ENCODE results near the gene NCS1. TPM values are rescaled to one million over a fixed set of nuclear protein-coding genes. Genes with fewer than 3 reads are reported as not detected.

The NCS1 gene
- total RNA-seq, 2 donors from 2014 or later: 19.1 to 28.5 TPM

DNA sequence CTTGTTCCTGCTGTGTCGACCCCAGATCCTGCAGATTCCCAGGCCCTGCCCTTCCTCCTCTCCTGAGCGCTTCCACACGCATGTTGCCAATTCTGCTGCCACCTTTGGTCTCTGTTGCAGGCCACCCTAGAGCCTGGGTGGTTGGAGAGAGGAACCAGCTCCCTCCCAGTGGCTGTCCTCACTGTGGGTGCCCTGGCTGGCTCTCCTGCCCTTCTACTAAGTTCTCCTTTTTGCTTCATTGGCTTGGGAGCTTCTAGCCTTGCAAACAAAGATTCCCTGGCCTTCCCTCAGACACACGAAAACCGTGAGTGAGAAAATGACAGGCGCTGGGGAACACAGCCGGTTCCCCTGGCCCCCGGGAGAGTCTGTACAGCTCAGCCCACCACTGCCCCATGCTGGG, 14.2 kb upstream of the NCS1 start:
- no peaks in the 10 kb centered on the region for H3K27me3 ChIP-seq (replicated peaks; ENCODE audit: insufficient read depth)
- no peak overlapping the region for H3K4me3 ChIP-seq
- intact Hi-C loops (cut with DNase I): no loop called here
- no peak overlapping the region for H3K27ac ChIP-seq
- no peak for DNase-seq (ENCODE audit: low spot score)
- TF ChIP-seq POLR2A (IDR thresholded peaks at IDR 0.05) (no peak), POLR2AphosphoS5 (IDR thresholded peaks at IDR 0.05) (no peak)
- TF ChIP-seq, protein P1, sequence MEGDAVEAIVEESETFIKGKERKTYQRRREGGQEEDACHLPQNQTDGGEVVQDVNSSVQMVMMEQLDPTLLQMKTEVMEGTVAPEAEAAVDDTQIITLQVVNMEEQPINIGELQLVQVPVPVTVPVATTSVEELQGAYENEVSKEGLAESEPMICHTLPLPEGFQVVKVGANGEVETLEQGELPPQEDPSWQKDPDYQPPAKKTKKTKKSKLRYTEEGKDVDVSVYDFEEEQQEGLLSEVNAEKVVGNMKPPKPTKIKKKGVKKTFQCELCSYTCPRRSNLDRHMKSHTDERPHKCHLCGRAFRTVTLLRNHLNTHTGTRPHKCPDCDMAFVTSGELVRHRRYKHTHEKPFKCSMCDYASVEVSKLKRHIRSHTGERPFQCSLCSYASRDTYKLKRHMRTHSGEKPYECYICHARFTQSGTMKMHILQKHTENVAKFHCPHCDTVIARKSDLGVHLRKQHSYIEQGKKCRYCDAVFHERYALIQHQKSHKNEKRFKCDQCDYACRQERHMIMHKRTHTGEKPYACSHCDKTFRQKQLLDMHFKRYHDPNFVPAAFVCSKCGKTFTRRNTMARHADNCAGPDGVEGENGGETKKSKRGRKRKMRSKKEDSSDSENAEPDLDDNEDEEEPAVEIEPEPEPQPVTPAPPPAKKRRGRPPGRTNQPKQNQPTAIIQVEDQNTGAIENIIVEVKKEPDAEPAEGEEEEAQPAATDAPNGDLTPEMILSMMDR (IDR thresholded peaks at IDR 0.05): no peak
- H3K4me1 ChIP-seq (replicated peaks): no peaks in the 10 kb centered on the region
- no peaks in the 10 kb centered on the region for H3K9me3 ChIP-seq
- 94% methylated on average over 8 of the region's 8 CpGs for WGBS
- no peaks in the 10 kb centered on the region for H3K36me3 ChIP-seq

DNA sequence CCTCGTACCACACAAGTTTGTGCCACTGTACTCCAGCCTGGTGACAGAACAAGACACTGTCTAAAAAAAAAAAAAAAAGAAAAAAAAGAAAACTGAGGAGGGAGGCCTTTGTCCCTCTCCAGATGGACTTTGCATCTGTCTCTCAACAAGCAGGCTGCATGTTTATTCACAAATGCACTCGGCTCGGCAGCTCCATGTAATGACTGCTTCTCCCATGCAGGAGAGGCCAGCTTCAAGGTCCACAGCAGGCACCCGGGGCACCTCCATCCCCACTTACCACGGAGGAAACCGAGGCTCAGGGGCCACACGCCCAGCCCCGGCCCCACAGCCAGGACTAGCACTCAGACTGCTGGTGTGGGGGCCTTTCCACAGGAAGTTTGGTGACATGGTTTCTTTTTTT, 13.1 kb upstream of the NCS1 start:
- no peak overlapping the region for H3K27ac ChIP-seq

DNA sequence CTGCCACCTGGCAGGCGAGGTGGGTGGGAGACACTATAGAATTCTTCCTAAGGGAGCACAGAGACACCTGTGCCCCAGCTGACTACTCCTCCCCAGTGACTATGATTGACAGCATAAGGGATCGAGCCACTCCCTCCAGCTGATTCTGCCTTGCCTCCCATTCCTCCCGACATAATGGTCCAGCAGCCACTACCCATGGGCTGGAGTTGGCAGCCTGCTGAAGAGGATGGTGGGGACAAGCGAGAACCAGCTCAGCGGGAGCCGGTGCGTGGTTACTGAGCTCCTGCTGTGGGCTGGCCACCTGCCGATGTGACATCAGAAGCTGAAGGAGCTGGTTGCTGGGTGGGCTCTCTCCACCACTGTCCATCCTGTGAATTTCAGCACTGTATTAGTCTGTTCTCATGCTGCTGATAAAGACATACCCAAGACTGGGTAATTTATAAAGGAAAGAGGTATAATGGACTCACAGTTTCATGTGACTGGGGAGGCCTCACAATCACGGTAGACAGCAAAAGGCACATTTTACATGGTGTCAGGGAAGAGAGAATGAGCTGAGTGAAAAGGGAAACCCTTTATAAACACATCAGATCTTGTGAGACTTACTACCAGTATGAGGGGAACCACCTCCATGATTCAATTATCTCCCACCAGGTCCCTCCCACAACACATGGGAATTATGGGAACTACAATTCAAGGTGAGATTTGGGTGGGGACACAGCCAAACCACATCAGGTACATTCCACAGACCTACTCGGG, 12.1 kb upstream of the NCS1 start:
- 81% methylated on average over 8 of the region's 10 CpGs for whole genome bisulfite sequencing
- H3K27me3 ChIP-seq (replicated peaks; ENCODE audit: insufficient read depth): no peaks in the 10 kb centered on the region
- TF ChIP-seq, protein P1 (IDR thresholded peaks at IDR 0.05): no peak
- H3K4me1 ChIP-seq (replicated peaks): no peaks in the 10 kb centered on the region
- intact Hi-C loops (cut with DNase I): no loop called here
- DNase-seq (ENCODE audit: low spot score): no peak
- no peak overlapping the region for H3K4me3 ChIP-seq
- H3K27ac ChIP-seq: no peak overlapping the region
- no peaks in the 10 kb centered on the region for H3K36me3 ChIP-seq
- no peaks in the 10 kb centered on the region for H3K9me3 ChIP-seq

More for the DNA sequence above, 13.1 kb upstream of the NCS1 start:
- no peaks in the 10 kb centered on the region for H3K4me1 ChIP-seq (replicated peaks)
- H3K4me3 ChIP-seq: no peak overlapping the region
- WGBS: 87% methylated on average over 8 of the region's 8 CpGs
- DNase-seq (ENCODE audit: low spot score): no peak
- TF ChIP-seq POLR2A (IDR thresholded peaks at IDR 0.05) (no peak), POLR2AphosphoS5 (IDR thresholded peaks at IDR 0.05) (no peak)
- TF ChIP-seq, protein P1 (IDR thresholded peaks at IDR 0.05): no peak
- H3K36me3 ChIP-seq: no peaks in the 10 kb centered on the region
- intact Hi-C loops (cut with DNase I): no loop called here
- H3K9me3 ChIP-seq: no peaks in the 10 kb centered on the region
- H3K27me3 ChIP-seq (replicated peaks; ENCODE audit: insufficient read depth): no peaks in the 10 kb centered on the region

DNA sequence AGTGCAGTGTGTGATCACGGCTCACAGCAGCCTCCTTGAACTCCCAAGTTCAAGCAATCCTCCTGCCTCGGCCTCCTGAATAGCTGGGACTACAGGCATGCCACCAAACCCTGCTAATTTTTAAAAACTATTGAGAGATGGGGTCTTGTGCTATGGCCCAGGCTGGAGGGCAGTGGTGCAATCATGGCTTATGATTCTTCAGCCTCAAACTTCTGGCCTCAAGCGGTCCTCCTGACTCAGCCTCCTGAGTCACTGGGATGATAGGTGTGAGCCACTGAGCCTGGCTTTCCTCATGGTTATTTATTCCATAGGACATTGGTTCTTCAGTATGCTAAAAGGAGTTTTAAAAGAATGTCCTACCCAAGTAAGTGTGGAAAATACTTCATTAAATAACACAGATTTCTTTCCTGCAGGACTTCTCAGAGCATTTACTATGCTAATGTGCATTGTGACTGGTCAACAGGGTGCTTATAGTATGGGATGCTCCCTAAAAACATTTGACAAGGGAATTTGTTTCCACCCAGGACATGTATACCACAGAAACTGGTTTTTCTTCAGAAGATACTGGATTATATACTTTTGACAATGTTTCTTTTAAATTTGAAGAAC, 11.2 kb upstream of the NCS1 start:
- intact Hi-C loops (cut with DNase I): no loop called here
- TF ChIP-seq POLR2A (IDR thresholded peaks at IDR 0.05): no peak
- TF ChIP-seq POLR2AphosphoS5 (IDR thresholded peaks at IDR 0.05): no peak
- TF ChIP-seq, protein P1 (IDR thresholded peaks at IDR 0.05): no peak
- WGBS: 95% methylated on average over 3 of the region's 3 CpGs
- no peak overlapping the region for H3K4me3 ChIP-seq
- no peak overlapping the region for H3K27ac ChIP-seq
- no peaks in the 10 kb centered on the region for H3K9me3 ChIP-seq
- no peaks in the 10 kb centered on the region for H3K4me1 ChIP-seq (replicated peaks)
- DNase-seq (ENCODE audit: low spot score): no peak
- no peaks in the 10 kb centered on the region for H3K36me3 ChIP-seq
- no peaks in the 10 kb centered on the region for H3K27me3 ChIP-seq (replicated peaks; ENCODE audit: insufficient read depth)

DNA sequence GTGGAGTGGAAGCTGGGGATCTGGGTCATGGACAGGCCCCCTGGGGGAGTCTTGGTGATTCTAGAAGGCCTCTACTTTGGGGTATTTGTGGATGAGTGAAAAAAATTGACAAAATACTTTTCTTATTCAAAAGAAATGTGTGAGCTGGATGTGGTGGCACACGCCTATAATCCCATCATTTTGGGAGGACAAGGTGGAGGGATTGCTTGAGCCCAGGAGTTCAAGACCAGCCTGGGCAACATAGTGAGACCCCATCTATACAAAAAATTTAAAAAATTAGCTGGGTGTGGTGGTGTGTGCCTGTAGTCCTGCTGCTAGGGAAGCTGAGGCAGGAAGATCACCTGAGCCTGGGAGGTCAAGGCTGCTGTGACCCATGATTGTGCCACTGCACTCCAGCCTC, 6.6 kb upstream of the NCS1 start:
- intact Hi-C loops (cut with DNase I): no loop called here
- WGBS: 89% methylated on average over 1 of the region's 1 CpG
- Histone ChIP-seq H3K27me3 (replicated peaks; ENCODE audit: insufficient read depth) (no peaks in the 10 kb centered on the region), H3K27ac (no peak overlapping the region), H3K4me1 (replicated peaks) (no peaks in the 10 kb centered on the region), H3K9me3 (no peaks in the 10 kb centered on the region), H3K4me3 (no peak overlapping the region), H3K36me3 (no peaks in the 10 kb centered on the region)
- TF ChIP-seq, protein P1 (IDR thresholded peaks at IDR 0.05): no peak
- TF ChIP-seq POLR2AphosphoS5 (IDR thresholded peaks at IDR 0.05) (no peak), POLR2A (IDR thresholded peaks at IDR 0.05) (no peak)
- DNase-seq (ENCODE audit: low spot score): no peak

Measured in prostate gland (tissue), 2 donors.